ENCODE results near the gene GADL1.

The GADL1 gene

GRCh38 chr3:30712991-30713390 lies 181.5 kb downstream of the GADL1 start:
- no peak for DNase-seq

DNA sequence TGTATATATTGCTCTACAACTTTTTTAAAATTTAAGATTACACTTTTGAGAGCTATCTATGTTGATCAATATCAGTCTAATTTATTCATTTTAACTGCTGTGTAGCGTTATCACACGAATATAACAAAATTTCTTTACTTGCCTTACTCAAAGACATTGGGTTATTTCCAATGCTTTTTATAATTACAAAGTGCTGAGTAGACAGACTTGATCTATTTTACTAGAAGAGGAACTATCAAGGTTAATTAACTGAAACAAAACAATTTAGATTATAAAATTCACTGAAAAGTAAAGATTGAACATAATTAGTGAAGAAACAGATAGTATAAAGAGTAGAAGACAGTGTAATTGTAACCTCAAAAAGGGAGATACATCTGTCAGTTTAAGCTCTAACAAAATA lies 182.6 kb downstream of the GADL1 start:
- DNase-seq, result no peak

GRCh38 chr3:30711151-30711550 lies 183.3 kb downstream of the GADL1 start:
- DNase-seq, result no peak

DNA sequence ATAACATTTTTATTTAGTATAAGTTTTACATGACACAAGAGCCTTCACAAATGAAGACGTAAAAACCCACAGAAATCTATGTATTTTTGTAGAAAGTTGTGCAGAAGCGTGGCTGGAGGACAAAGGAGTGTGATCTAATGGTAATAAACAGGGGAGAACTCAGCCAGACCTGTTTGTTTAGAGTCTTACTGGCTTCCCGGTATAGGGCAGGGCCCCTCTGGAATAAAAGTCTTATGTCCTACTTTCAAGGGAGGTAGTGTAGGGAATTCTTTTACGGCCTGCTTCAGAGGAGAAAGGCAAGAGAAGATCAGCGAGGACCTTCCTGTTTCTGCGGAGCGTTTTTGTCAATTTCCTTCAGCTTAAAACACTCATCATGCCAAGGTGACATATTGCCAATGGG lies 184.4 kb downstream of the GADL1 start:
- no peak for DNase-seq

- DNase-seq, result no peak
Measured at GRCh38 chr3:30708472-30708871, 186.0 kb downstream of the GADL1 start.

DNA sequence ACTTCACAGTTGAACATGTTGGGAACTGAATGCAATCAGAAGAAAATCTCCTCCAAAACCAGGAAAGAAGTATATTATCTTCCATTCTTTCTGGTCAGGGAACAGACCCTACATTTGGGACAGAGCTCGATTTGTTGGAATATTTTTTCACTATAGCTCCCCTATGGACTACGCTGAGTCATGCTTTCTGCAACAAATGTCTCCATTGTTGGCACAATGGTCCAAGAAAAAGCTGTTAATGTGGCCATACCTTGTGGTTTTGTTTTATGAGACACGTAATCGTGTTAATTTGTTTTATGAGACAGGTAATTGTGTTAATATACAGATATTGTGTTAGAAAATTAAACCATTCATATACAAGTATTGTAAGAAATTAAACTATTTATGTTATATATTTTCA lies 186.6 kb downstream of the GADL1 start:
- no peak for DNase-seq

GRCh38 chr3:30704931-30705890 lies 189.2 kb downstream of the GADL1 start:
- no peak for DNase-seq

DNA sequence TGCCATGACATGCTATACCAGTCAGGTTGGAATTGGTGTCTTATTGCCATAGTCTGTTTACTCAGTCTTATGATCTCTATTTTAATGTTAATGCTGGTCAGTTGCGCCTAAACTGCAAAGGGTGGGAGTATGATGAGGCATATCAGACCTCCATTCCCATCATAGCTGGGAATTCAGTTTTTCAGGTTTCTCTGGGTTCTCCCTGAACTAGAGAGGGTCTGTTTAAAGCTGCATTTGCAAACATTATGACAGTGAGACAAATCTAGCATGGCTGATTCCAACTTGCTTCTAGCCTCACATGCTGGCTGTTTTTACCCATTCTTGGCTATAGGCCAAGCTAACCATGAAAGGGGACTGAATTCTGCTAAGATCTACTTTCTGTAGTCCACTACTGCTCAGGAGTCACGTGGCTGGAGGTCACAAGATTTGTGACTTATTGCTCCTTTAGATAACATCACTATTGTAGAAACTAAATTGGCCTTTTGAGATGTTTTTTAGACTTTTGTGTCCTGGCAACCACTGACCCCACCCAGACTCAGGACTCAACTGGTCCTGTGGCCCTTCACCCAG lies 191.5 kb downstream of the GADL1 start:
- DNase-seq, result no peak

DNA sequence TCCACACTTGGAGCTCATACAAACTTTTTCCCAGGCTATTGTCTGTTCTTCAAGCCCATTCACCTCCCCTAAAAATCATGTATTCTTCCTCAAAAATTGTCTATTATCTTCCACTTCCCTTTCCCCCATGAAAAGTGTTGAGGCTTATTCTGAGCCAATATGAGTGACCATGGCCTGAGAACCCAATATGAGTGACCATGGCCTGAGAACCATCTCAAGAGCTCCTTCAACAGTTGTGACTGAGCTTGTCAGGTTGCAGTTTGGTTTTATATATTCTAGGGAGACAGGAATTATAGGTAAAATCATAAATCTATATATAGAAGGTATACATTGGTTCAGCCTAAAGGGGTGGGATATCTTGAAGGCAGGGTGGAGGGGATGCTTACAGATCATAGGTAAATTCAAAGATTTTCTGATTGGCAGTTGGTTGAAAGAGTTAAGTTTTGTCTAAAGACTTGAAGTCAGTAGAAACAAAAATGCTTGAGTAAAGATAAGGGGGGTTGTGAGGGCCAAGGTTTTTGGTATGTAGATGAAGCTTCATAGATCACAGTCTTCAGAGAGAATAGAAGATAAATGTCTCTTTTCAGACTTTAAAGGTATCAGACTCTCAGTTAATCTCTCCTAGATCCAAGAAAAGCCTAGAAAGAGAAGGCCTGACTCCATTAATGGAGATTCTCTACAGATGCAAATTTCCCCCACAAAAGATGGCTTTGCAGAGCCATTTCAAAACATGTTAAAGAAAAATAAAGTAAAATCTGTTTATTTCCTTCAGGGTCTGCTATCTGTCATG lies 192.2 kb downstream of the GADL1 start:
- no peak for DNase-seq

- no peak for DNase-seq
Measured at GRCh38 chr3:30700702-30701321, 193.6 kb downstream of the GADL1 start.

GRCh38 chr3:30699927-30700326 lies 194.5 kb downstream of the GADL1 start:
- DNase-seq, result no peak

DNA sequence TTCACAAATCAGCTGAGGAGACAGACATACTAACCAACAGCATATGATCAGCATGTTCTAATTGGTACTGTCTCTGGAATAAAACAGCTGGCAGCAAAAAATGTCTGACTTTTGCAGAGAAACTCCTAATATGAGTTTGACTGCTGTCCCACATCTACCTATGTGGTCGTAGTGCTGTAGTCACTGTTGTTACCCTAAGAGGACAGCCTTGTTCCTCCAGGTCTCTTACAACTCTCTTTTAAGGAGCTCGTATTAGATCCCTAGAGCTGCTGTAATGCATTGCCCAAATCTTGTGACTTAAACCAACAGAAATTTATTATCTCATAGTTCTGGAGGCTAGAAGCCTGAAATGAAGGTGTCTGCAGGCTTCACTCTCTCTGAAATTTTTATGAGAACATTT lies 195.9 kb downstream of the GADL1 start:
- no peak for DNase-seq

DNA sequence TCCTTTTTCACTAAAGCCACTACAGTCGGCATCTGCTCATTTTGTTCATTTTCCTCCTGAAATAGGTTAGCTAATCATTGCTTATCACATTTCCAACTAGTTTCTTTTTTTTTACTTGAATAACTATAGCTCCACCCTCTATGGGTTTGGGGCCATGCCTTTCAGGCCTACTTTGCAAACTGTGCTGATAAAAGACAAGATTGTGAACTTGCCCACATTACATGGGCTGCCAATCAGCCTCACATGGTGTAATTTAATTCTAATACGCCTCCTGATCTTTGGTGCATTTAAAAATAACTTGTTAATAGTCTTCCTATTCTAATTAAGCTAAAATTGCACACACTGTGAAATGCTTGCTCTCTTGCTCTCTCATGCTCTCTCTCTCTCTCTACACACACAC lies 197.6 kb downstream of the GADL1 start:
- DNase-seq, result no peak

GRCh38 chr3:30696403-30696819 lies 198.1 kb downstream of the GADL1 start:
- no peak for DNase-seq

- DNase-seq, result no peak
Measured at GRCh38 chr3:30695302-30696061, 199.0 kb downstream of the GADL1 start.

- DNase-seq, result no peak
Measured at GRCh38 chr3:30694668-30695067, 199.8 kb downstream of the GADL1 start.

DNA sequence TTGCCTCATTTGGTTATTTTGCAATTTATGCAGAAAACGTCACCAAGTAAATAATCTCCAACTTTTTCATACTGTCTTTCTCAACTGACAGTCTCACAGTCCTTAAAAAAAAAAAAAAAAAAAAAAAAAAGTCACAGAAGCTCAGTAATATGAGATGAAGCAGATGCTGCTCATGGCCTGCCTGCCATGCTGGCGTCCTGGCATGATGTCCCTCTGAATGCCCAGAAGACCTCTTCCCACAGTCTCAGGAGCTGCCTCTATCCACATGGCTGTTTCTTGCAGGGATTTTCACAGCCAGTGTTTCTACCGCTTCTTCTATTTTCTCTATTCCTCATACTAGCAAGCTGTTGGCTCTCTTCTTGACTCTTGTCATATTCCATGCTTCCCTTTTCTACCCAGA lies 200.3 kb downstream of the GADL1 start:
- no peak for DNase-seq

- no peak for DNase-seq
Measured at GRCh38 chr3:30693470-30694120, 200.9 kb downstream of the GADL1 start.

GRCh38 chr3:30692498-30693130 lies 201.8 kb downstream of the GADL1 start:
- no peak for DNase-seq

- no peak for DNase-seq
Measured at GRCh38 chr3:30691944-30692343, 202.5 kb downstream of the GADL1 start.

DNA sequence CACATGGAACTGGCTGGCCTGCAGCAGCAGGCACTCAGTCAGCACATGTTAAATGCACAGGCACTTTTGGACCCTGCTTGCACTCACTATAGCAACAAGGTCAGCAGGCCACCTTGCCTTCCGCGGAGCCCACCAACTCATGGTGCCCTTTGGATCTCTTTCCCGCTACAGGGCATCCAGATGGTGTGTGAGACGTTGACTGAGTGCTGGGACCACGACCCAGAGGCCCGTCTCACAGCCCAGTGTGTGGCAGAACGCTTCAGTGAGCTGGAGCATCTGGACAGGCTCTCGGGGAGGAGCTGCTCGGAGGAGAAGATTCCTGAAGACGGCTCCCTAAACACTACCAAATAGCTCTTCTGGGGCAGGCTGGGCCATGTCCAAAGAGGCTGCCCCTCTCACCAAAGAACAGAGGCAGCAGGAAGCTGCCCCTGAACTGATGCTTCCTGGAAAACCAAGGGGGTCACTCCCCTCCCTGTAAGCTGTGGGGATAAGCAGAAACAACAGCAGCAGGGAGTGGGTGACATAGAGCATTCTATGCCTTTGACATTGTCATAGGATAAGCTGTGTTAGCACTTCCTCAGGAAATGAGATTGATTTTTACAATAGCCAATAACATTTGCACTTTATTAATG lies 203.1 kb downstream of the GADL1 start:
- no peak for DNase-seq
